Tibial nerve (tissue), 4 donors: Measurements from ENCODE around the gene PCYT1A.

ENCODE experiments used
- EP300 ChIP-seq, 2 donors: sonication (generic); formaldehyde crosslinking; IDR thresholded peaks; one replicate each; pipeline ENCODE4 v1.6.1; 2017; ENCODE audit warnings: antibody characterized with exemption in 2 of 2, mild to moderate bottlenecking in 1 of 2
- POLR2A ChIP-seq, 2 donors: fragments of 450-650 bp; IDR thresholded peaks; one replicate each; pipeline ENCODE4 v1.6.1; 2017; ENCODE audit warnings: antibody characterized with exemption in 2 of 2, mild to moderate bottlenecking in 2 of 2, moderate library complexity in 2 of 2
- TF ChIP-seq, protein P1 (sequence below), 5 experiments: fragments of 200-600 bp in 3 of 5; fragments of 450-650 bp in 2 of 5; sonication (generic) in 3 of 5; IDR thresholded peaks; one replicate each; pipeline ENCODE4 v1.5.1; 2016 to 2019; ENCODE audit warnings: antibody characterized with exemption in 5 of 5, mild to moderate bottlenecking in 3 of 5, moderate library complexity in 2 of 5

DNA sequence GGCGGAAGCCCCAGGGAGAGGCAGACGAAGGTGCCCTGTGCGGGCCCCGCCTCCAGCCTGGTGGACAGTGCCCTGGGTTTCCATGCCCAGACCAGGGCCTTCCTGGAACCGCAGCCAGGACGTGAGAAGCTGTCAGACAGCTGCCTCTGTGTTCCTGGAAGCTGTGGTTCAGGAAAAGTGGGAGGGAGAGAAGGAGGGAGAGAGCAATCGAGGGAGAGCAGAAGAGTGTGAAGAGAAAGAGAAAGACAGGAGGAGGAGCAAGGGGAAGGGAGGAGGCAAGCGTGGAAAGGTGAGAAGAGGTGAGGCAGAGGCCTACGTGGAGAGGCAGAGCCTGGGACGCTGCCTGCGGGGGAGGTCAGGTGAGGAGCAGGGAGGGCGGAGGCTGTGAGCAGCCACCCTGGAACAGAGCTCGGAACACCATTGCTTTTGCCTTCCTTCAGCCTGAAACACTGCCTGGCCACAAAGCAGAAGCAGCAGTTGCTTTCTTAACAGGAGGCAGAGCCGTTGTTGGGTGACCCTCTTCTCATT is 94.9 kb downstream of the PCYT1A start:
- TF ChIP-seq, protein P1, sequence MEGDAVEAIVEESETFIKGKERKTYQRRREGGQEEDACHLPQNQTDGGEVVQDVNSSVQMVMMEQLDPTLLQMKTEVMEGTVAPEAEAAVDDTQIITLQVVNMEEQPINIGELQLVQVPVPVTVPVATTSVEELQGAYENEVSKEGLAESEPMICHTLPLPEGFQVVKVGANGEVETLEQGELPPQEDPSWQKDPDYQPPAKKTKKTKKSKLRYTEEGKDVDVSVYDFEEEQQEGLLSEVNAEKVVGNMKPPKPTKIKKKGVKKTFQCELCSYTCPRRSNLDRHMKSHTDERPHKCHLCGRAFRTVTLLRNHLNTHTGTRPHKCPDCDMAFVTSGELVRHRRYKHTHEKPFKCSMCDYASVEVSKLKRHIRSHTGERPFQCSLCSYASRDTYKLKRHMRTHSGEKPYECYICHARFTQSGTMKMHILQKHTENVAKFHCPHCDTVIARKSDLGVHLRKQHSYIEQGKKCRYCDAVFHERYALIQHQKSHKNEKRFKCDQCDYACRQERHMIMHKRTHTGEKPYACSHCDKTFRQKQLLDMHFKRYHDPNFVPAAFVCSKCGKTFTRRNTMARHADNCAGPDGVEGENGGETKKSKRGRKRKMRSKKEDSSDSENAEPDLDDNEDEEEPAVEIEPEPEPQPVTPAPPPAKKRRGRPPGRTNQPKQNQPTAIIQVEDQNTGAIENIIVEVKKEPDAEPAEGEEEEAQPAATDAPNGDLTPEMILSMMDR (IDR thresholded peaks at IDR 0.05), result no peak
- TF ChIP-seq EP300 (IDR thresholded peaks at IDR 0.05) (no peak), POLR2A (IDR thresholded peaks at IDR 0.05) (no peak)
